BLaER1 (cell line): Measurements from ENCODE around the gene THY1.
"Not testable (repeated sequence)": the region's sequence is repeated elsewhere in the genome, so short reads cannot be mapped to it uniquely, and the experiment has no call there.

Experiments
- H3K27ac ChIP-seq: shearing (Covaris generic); formaldehyde crosslinking; 2 replicates; pipeline ENCODE4 v1.8.1; 2022
- H3K27me3 ChIP-seq: shearing (Covaris generic); formaldehyde crosslinking; 2 replicates; pipeline ENCODE4 v1.8.1; 2022
- H3K36me3 ChIP-seq: shearing (Covaris generic); formaldehyde crosslinking; 2 replicates; pipeline ENCODE4 v1.8.1; 2022
- H3K4me1 ChIP-seq: shearing (Covaris generic); formaldehyde crosslinking; 2 replicates; pipeline ENCODE4 v1.8.1; 2022
- H3K4me2 ChIP-seq: shearing (Covaris generic); formaldehyde crosslinking; 2 replicates; pipeline ENCODE4 v1.8.1; 2022
- H3K4me3 ChIP-seq: shearing (Covaris generic); formaldehyde crosslinking; 2 replicates; pipeline ENCODE4 v1.8.1; 2022
- H3K9ac ChIP-seq: shearing (Covaris generic); formaldehyde crosslinking; 2 replicates; pipeline ENCODE4 v1.8.1; 2022
- H3K9me3 ChIP-seq: shearing (Covaris generic); formaldehyde crosslinking; 2 replicates; pipeline ENCODE4 v1.8.1; 2022
- H4K20me1 ChIP-seq: shearing (Covaris generic); formaldehyde crosslinking; 2 replicates; pipeline ENCODE4 v1.8.1; 2022
- Cebpa-rat ChIP-seq: shearing (Covaris generic); IDR thresholded peaks from 2 replicates; pipeline ENCODE4 v1.8.1; 2022

Gene THY1

GRCh38 chr11:119414321-119414720, 8.7 kb downstream of the THY1 start:
- Histone ChIP-seq H3K9ac (no peak overlapping the region), H3K27ac (no peak overlapping the region), H3K9me3 (peaks cover 5% of the 10 kb centered on the region), H3K4me3 (no peak overlapping the region), H3K36me3 (no peaks in the 10 kb centered on the region), H3K4me1 (peaks cover 4% of the 10 kb centered on the region; the same call in 1 of the 2 replicates), H3K4me2 (no peak overlapping the region), H4K20me1 (no peaks in the 10 kb centered on the region), H3K27me3 (peaks cover under 1% of the 10 kb centered on the region; the same call in 1 of the 2 replicates)
- TF ChIP-seq Cebpa-rat, result no peak

GRCh38 chr11:119412072-119412471, 10.9 kb downstream of the THY1 start:
- peaks cover 5% of the 10 kb centered on the region for H3K9me3 ChIP-seq
- H3K27me3 ChIP-seq, result no peaks in the 10 kb centered on the region
- H3K36me3 ChIP-seq, result no peaks in the 10 kb centered on the region
- H3K27ac ChIP-seq, result no peak overlapping the region
- H3K4me3 ChIP-seq, result no peak overlapping the region
- H4K20me1 ChIP-seq, result no peaks in the 10 kb centered on the region
- no peak for TF ChIP-seq Cebpa-rat
- peaks cover 4% of the 10 kb centered on the region; the same call in 1 of the 2 replicates for H3K4me1 ChIP-seq
- H3K4me2 ChIP-seq, result no peak overlapping the region
- H3K9ac ChIP-seq, result no peak overlapping the region

GRCh38 chr11:119410501-119410900, 12.5 kb downstream of the THY1 start:
- Histone ChIP-seq H3K9ac (no peak overlapping the region), H3K9me3 (peaks cover 5% of the 10 kb centered on the region), H3K27ac (no peak overlapping the region), H3K4me3 (no peak overlapping the region), H4K20me1 (no peaks in the 10 kb centered on the region), H3K4me1 (peaks cover 6% of the 10 kb centered on the region; the same call in 1 of the 2 replicates), H3K27me3 (no peaks in the 10 kb centered on the region), H3K36me3 (no peaks in the 10 kb centered on the region), H3K4me2 (no peak overlapping the region)
- no peak for TF ChIP-seq Cebpa-rat

GRCh38 chr11:119409731-119410130, 13.2 kb downstream of the THY1 start:
- H3K27ac ChIP-seq, result no peak overlapping the region
- no peak for TF ChIP-seq Cebpa-rat
- H3K27me3 ChIP-seq, result no peaks in the 10 kb centered on the region
- H3K36me3 ChIP-seq, result no peaks in the 10 kb centered on the region
- H3K9ac ChIP-seq, result no peak overlapping the region
- peaks cover 6% of the 10 kb centered on the region; the same call in 1 of the 2 replicates for H3K4me1 ChIP-seq
- H3K4me3 ChIP-seq, result no peak overlapping the region
- H4K20me1 ChIP-seq, result no peaks in the 10 kb centered on the region
- peaks cover 5% of the 10 kb centered on the region for H3K9me3 ChIP-seq
- no peak overlapping the region for H3K4me2 ChIP-seq

GRCh38 chr11:119406005-119406404, 17.0 kb downstream of the THY1 start:
- no peaks in the 10 kb centered on the region for H3K27me3 ChIP-seq
- peak overlapping the region; percentile 2; the same call in 1 of the 2 replicates for H3K4me2 ChIP-seq
- H3K36me3 ChIP-seq, result no peaks in the 10 kb centered on the region
- peaks cover 6% of the 10 kb centered on the region; the same call in 1 of the 2 replicates for H3K4me1 ChIP-seq
- no peak overlapping the region for H3K4me3 ChIP-seq
- TF ChIP-seq Cebpa-rat, result no peak
- H3K27ac ChIP-seq, result no peak overlapping the region
- no peaks in the 10 kb centered on the region for H3K9me3 ChIP-seq
- no peaks in the 10 kb centered on the region for H4K20me1 ChIP-seq
- no peak overlapping the region for H3K9ac ChIP-seq

- H3K9ac ChIP-seq, H3K4me2 ChIP-seq, H3K27ac ChIP-seq, H3K4me1 ChIP-seq, H3K36me3 ChIP-seq, H3K4me3 ChIP-seq, H3K27me3 ChIP-seq, H3K9me3 ChIP-seq, H4K20me1 ChIP-seq: not testable (repeated sequence)
Observed at GRCh38 chr11:119405448-119405847, 17.5 kb downstream of the THY1 start.

GRCh38 chr11:119404872-119405271, 18.1 kb downstream of the THY1 start:
- Histone ChIP-seq H3K9ac (no peak overlapping the region), H3K4me2 (no peak overlapping the region), H3K27ac (no peak overlapping the region), H3K9me3 (no peaks in the 10 kb centered on the region), H3K27me3 (no peaks in the 10 kb centered on the region), H3K4me1 (peaks cover 6% of the 10 kb centered on the region; the same call in 1 of the 2 replicates), H4K20me1 (no peaks in the 10 kb centered on the region), H3K4me3 (no peak overlapping the region), H3K36me3 (no peaks in the 10 kb centered on the region)
- TF ChIP-seq Cebpa-rat, result no peak

- Histone ChIP-seq H3K9ac (no peak overlapping the region), H3K27ac (no peak overlapping the region), H3K4me3 (no peak overlapping the region), H3K4me1 (peaks cover 6% of the 10 kb centered on the region; the same call in 1 of the 2 replicates), H3K9me3 (peaks cover 9% of the 10 kb centered on the region), H3K4me2 (no peak overlapping the region), H3K27me3 (no peaks in the 10 kb centered on the region), H4K20me1 (no peaks in the 10 kb centered on the region), H3K36me3 (no peaks in the 10 kb centered on the region; the same call in 1 of the 2 replicates)
- TF ChIP-seq Cebpa-rat, result no peak
Observed at GRCh38 chr11:119403021-119403420, 20.0 kb downstream of the THY1 start.

- no peaks in the 10 kb centered on the region for H4K20me1 ChIP-seq
- H3K4me3 ChIP-seq, result no peak overlapping the region
- no peak overlapping the region for H3K4me2 ChIP-seq
- no peak overlapping the region for H3K9ac ChIP-seq
- H3K36me3 ChIP-seq, result no peaks in the 10 kb centered on the region; the same call in 1 of the 2 replicates
- TF ChIP-seq Cebpa-rat, result no peak
- peaks cover 6% of the 10 kb centered on the region; the same call in 1 of the 2 replicates for H3K4me1 ChIP-seq
- peaks cover 14% of the 10 kb centered on the region for H3K9me3 ChIP-seq
- H3K27ac ChIP-seq, result no peak overlapping the region
- H3K27me3 ChIP-seq, result no peaks in the 10 kb centered on the region
Observed at GRCh38 chr11:119402470-119402869, 20.5 kb downstream of the THY1 start.

GRCh38 chr11:119400860-119401259, 22.1 kb downstream of the THY1 start:
- no peak for TF ChIP-seq Cebpa-rat
- H3K4me1 ChIP-seq, result peaks cover under 1% of the 10 kb centered on the region; the same call in 1 of the 2 replicates
- H4K20me1 ChIP-seq, result no peaks in the 10 kb centered on the region
- H3K27me3 ChIP-seq, result no peaks in the 10 kb centered on the region
- no peaks in the 10 kb centered on the region; the same call in 1 of the 2 replicates for H3K36me3 ChIP-seq
- H3K27ac ChIP-seq, result no peak overlapping the region
- no peak overlapping the region for H3K9ac ChIP-seq
- no peak overlapping the region for H3K4me3 ChIP-seq
- H3K4me2 ChIP-seq, result no peak overlapping the region
- peaks cover 20% of the 10 kb centered on the region for H3K9me3 ChIP-seq

GRCh38 chr11:119397740-119398139, 25.2 kb downstream of the THY1 start:
- Histone ChIP-seq H3K36me3 (no peaks in the 10 kb centered on the region; the same call in 1 of the 2 replicates), H3K4me1 (no peaks in the 10 kb centered on the region), H4K20me1 (no peaks in the 10 kb centered on the region), H3K27me3 (no peaks in the 10 kb centered on the region), H3K9ac (no peak overlapping the region), H3K4me2 (no peak overlapping the region), H3K9me3 (peaks cover 20% of the 10 kb centered on the region), H3K27ac (no peak overlapping the region), H3K4me3 (no peak overlapping the region)
- TF ChIP-seq Cebpa-rat, result no peak
